Measurements from ENCODE around the gene IL15RA.
"Not testable (repeated sequence)": the region's sequence is repeated elsewhere in the genome, so short reads cannot be mapped to it uniquely, and the experiment has no call there.

Gene IL15RA

GRCh38 chr10:6005856-6006395 lies 28.6 kb upstream of the IL15RA start:
- no peak for DNase-seq

- not testable (repeated sequence) for DNase-seq
Observed at GRCh38 chr10:6005161-6005804, 27.9 kb upstream of the IL15RA start.

GRCh38 chr10:6002809-6003510 lies 25.6 kb upstream of the IL15RA start:
- DNase-seq, result no peak

GRCh38 chr10:5999440-6000165 lies 22.3 kb upstream of the IL15RA start:
- DNase-seq, result no peak

GRCh38 chr10:5996696-5997095 lies 19.4 kb upstream of the IL15RA start:
- DNase-seq, result no peak

GRCh38 chr10:5992398-5992797 lies 15.1 kb upstream of the IL15RA start:
- DNase-seq, result no peak

- DNase-seq, result no peak
Observed at GRCh38 chr10:5991708-5992107, 14.4 kb upstream of the IL15RA start.

- DNase-seq, result no peak
Observed at GRCh38 chr10:5989756-5990155, 12.4 kb upstream of the IL15RA start.

- DNase-seq, result no peak
Observed at GRCh38 chr10:5988336-5988920, 11.1 kb upstream of the IL15RA start.

GRCh38 chr10:5987747-5988146 lies 10.4 kb upstream of the IL15RA start:
- no peak for DNase-seq

- DNase-seq, result no peak
Observed at GRCh38 chr10:5985029-5985428, 7.7 kb upstream of the IL15RA start.

GRCh38 chr10:5983774-5984173 lies 6.4 kb upstream of the IL15RA start:
- DNase-seq, result no peak

GRCh38 chr10:5981529-5981928 lies 4.2 kb upstream of the IL15RA start:
- no peak for DNase-seq

- DNase-seq, result no peak
Observed at GRCh38 chr10:5978230-5978489, 817 bp upstream of the IL15RA start.

GRCh38 chr10:5976512-5977470 lies 552 bp downstream of the IL15RA start:
- DNase-seq, result no peak

- no peak for DNase-seq
Observed at GRCh38 chr10:5975641-5976473, 1.5 kb downstream of the IL15RA start.

GRCh38 chr10:5973069-5973468 lies 4.3 kb downstream of the IL15RA start:
- DNase-seq, result no peak

- DNase-seq, result no peak
Observed at GRCh38 chr10:5971886-5972285, 5.5 kb downstream of the IL15RA start.

- DNase-seq, result no peak
Observed at GRCh38 chr10:5971315-5971832, 6.0 kb downstream of the IL15RA start.

- DNase-seq, result no peak
Observed at GRCh38 chr10:5970527-5970926, 6.8 kb downstream of the IL15RA start.

- no peak for DNase-seq
Observed at GRCh38 chr10:5970066-5970465, 7.3 kb downstream of the IL15RA start.
